Measurements from ENCODE around the gene CDT1. TPM values are rescaled to one million over a fixed set of nuclear protein-coding genes. Genes with fewer than 3 reads are reported as not detected.

Gene CDT1
- total RNA-seq (ENCODE audit: unreplicated experiment) = 16.2 TPM
- long read RNA-seq, transcript CDT1-201 (10 exons, 3,240 nt) = major isoform, 8 of 13 reads
- long read RNA-seq, partial matches to known transcripts = 2 of 13 reads
- long read RNA-seq, other reads (novel, unspliced or antisense) = 3 of 13 reads

DNA sequence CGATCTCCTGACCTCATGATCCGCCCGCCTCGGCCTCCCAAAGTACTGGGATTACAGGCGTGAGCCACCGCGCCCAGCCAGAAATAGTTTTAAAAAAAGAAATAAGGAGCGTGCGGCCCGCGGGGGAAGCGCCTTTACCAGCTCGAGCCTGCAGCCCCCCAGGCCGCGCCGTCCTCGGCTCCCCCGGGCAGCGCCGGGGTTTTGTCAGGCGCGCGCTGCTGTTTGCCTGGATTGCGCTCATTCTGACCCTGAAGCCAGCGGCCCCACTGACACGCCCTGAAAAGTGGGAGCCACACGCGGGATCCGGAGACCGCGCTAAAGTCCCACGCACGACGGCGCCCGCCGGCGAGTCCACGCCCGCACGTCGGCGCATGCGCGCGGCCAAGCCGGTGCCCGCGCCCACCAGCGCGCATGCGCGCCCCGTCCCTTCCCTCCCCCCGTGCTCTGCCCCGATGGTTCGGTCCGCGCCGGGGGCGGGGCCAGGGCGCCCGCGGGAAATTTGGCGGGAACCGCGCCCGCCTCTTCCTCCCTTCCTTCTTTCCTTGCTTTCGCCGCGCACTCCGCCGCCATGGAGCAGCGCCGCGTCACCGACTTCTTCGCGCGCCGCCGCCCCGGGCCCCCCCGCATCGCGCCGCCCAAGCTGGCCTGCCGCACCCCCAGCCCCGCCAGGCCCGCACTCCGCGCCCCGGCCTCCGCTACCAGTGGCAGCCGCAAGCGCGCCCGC is at the start of gene CDT1:
Gene CDT1 (plus strand): TSS at position 526 of the 724 bp plus-strand sequence. CDS start 43 bp downstream, at position 569.
- Mint-ChIP-seq H3K4me3 (ENCODE audit: unreplicated experiment) (peak within 1 kb of the TSS; percentile 85), H3K27ac (ENCODE audit: unreplicated experiment) (peak within 1 kb of the TSS; percentile 36), H3K4me1 (ENCODE audit: unreplicated experiment) (no peaks in the 10 kb centered on the region), H3K9me3 (ENCODE audit: unreplicated experiment) (no peaks in the 10 kb centered on the region), H3K27me3 (ENCODE audit: unreplicated experiment) (peaks cover 6% of the 10 kb centered on the region), H3K36me3 (ENCODE audit: low read depth, unreplicated experiment) (no peaks in the 10 kb centered on the region)
- peak; percentile 86 for DNase-seq (ENCODE audit: low spot score)
- no peak for TF ChIP-seq CTCF (IDR thresholded peaks at IDR 0.05; ENCODE audit: unreplicated experiment)

DNA sequence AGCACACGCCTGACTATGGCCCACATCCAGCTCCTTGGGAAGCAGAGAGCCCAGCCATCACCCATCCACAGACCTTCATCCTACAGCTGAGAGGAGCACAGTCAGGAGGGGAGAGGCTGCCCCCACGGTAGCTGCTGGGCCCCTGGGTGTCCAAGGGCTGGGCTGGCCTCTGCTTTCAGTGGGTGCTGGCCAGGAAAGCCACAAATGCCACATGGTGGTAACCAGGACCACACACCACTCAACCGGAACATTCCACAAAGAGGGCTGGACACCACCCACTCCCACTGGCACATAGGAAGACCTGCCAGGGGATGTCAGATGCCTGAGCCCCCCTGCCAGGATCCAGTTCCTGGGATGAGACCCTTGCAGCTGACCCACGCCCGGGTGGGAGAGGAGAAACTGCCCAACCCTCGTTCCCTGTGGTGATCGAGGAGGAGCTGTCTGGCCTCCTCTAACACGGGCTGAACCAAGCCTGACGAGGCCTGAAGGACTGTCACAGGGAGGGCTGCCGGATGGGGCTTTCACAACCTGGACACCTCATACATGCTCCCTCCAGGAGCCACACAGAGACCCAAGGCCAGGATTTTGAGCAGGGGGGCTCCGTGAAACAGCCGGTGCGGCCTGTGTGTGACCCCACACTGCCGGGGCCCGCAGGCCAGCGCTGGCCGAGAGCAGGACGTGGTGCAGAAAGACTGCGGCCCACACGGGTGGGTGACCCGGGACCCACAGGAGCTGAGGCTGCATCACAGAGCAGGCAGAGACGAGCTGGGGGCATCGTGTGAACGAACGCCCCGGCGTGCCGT is 49.3 kb upstream of the CDT1 start:
- no peak overlapping the region for H3K27ac Mint-ChIP-seq (ENCODE audit: unreplicated experiment)
- H3K36me3 Mint-ChIP-seq (ENCODE audit: low read depth, unreplicated experiment) = peaks cover 8% of the 10 kb centered on the region
- H3K27me3 Mint-ChIP-seq (ENCODE audit: unreplicated experiment) = no peaks in the 10 kb centered on the region
- no peak overlapping the region for H3K4me3 Mint-ChIP-seq (ENCODE audit: unreplicated experiment)
- TF ChIP-seq CTCF (IDR thresholded peaks at IDR 0.05; ENCODE audit: unreplicated experiment) = no peak
- H3K9me3 Mint-ChIP-seq (ENCODE audit: unreplicated experiment) = no peaks in the 10 kb centered on the region
- peaks cover 13% of the 10 kb centered on the region for H3K4me1 Mint-ChIP-seq (ENCODE audit: unreplicated experiment)
- no peak for DNase-seq (ENCODE audit: low spot score)

DNA sequence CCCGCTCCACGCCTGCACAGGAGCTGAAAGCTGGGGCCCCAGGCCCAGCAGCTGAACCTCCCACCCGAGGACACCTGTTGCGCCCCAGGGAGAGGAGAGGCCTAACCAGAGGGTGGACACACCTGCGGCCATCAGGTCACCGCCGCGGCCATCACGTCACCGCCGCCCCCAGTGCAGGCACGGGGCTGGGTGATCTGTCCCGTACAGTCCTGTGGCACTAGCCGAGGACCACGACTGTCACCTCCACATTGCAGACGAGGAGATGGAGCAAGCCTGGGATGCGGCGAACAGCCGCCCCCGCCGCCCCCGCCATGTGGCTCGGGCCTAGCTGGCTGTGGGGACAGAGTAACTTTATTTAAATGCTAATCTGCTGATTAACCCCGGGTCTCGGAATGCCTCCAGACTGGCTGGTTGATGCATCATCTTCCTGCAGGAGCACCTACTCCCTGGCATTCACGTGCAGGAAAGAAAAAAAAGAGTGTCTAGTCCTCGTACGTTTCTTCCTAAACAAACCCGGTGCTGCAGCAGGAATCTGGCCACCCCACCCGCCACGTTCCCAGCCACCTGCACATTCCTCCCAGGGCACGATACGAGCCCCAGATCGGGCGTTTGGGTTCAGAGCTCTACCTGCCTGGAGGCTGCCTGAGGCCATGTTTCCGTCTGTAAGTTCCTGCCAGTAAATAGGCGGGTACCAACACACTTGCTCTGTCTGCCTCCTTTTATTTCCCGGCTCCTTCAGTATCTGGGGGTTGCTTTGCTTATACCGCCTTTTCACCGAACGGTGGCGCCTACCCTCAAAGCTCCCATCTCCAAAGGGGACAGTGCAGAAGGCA is 48.5 kb upstream of the CDT1 start:
- Mint-ChIP-seq H3K27ac (ENCODE audit: unreplicated experiment) (peak overlapping the region; percentile 48), H3K4me1 (ENCODE audit: unreplicated experiment) (peaks cover 18% of the 10 kb centered on the region), H3K36me3 (ENCODE audit: low read depth, unreplicated experiment) (peaks cover 8% of the 10 kb centered on the region), H3K27me3 (ENCODE audit: unreplicated experiment) (peaks cover 1% of the 10 kb centered on the region), H3K9me3 (ENCODE audit: unreplicated experiment) (no peaks in the 10 kb centered on the region), H3K4me3 (ENCODE audit: unreplicated experiment) (no peak overlapping the region)
- DNase-seq (ENCODE audit: low spot score) = peak; percentile 44
- TF ChIP-seq CTCF (IDR thresholded peaks at IDR 0.05; ENCODE audit: unreplicated experiment) = peak; percentile 11

GRCh38 chr16:88755745-88756443 is 47.7 kb upstream of the CDT1 start:
- H3K27me3 Mint-ChIP-seq (ENCODE audit: unreplicated experiment) = peaks cover 2% of the 10 kb centered on the region
- no peak for DNase-seq (ENCODE audit: low spot score)
- TF ChIP-seq CTCF (IDR thresholded peaks at IDR 0.05; ENCODE audit: unreplicated experiment) = no peak
- H3K27ac Mint-ChIP-seq (ENCODE audit: unreplicated experiment) = no peak overlapping the region
- H3K9me3 Mint-ChIP-seq (ENCODE audit: unreplicated experiment) = no peaks in the 10 kb centered on the region
- peaks cover 21% of the 10 kb centered on the region for H3K4me1 Mint-ChIP-seq (ENCODE audit: unreplicated experiment)
- peaks cover 8% of the 10 kb centered on the region for H3K36me3 Mint-ChIP-seq (ENCODE audit: low read depth, unreplicated experiment)
- H3K4me3 Mint-ChIP-seq (ENCODE audit: unreplicated experiment) = no peak overlapping the region

All from endothelial cell (in vitro differentiated cells).